HG02884 (cell line): ENCODE data around the gene ANXA2.

Experiments
- ATAC-seq: cut with Tn5 transposase; IDR thresholded peaks from one replicate; pipeline ENCODE4 v1.9.1; 2021; ENCODE audit warnings: mild to moderate bottlenecking, moderate library complexity; ENCODE audit not compliant: unreplicated experiment

ANXA2 gene

GRCh38 chr15:60313906-60314305 lies 83.9 kb downstream of the ANXA2 start:
- no peak for ATAC-seq

GRCh38 chr15:60307034-60307433 lies 90.8 kb downstream of the ANXA2 start:
- no peak for ATAC-seq

GRCh38 chr15:60301024-60301423 lies 96.8 kb downstream of the ANXA2 start:
- ATAC-seq = no peak

GRCh38 chr15:60299452-60300047 lies 98.2 kb downstream of the ANXA2 start:
- no peak for ATAC-seq
